Smooth muscle cell (in vitro differentiated cells): Measurements from ENCODE around the gene EIPR1. TPM values are rescaled to one million over a fixed set of nuclear protein-coding genes. Genes with fewer than 3 reads are reported as not detected.

ENCODE experiments used
- DNase-seq: peaks from one replicate; lab custom pipeline; 2025; ENCODE audit not compliant: unreplicated experiment; lab: John Stamatoyannopoulos, UW
- H2AFZ ChIP-seq: fragments of 200-600 bp; sonication (generic); 2 replicates; pipeline ENCODE4 v1.6.0; 2016; ENCODE audit warnings: antibody characterized with exemption, low read depth, mild to moderate bottlenecking
- H3F3A ChIP-seq: fragments of 200-600 bp; sonication (generic); 2 replicates; pipeline ENCODE4 v1.6.0; 2017; ENCODE audit warnings: antibody characterized with exemption, low read depth
- H3K27ac ChIP-seq: fragments of 200-600 bp; sonication (generic); 2 replicates; pipeline ENCODE4 v1.5.1; 2016; ENCODE audit warnings: low read depth, mild to moderate bottlenecking
- H3K27me3 ChIP-seq: fragments of 200-600 bp; sonication (generic); 2 replicates; pipeline ENCODE4 v1.6.1; 2016; ENCODE audit warnings: low read depth, mild to moderate bottlenecking
- H3K36me3 ChIP-seq: fragments of 200-600 bp; sonication (generic); 2 replicates; pipeline ENCODE4 v1.5.1; 2016; ENCODE audit warnings: low read depth
- H3K4me1 ChIP-seq: fragments of 200-600 bp; sonication (generic); 2 replicates; pipeline ENCODE4 v1.5.1; 2016; ENCODE audit warnings: low read depth
- H3K4me2 ChIP-seq: fragments of 200-600 bp; sonication (generic); 2 replicates; pipeline ENCODE4 v1.6.0; 2016; ENCODE audit warnings: mild to moderate bottlenecking
- H3K4me3 ChIP-seq: fragments of 200-600 bp; sonication (generic); 2 replicates; pipeline ENCODE4 v1.5.1; 2016; ENCODE audit warnings: mild to moderate bottlenecking
- H3K79me2 ChIP-seq: fragments of 200-600 bp; sonication (generic); 2 replicates; pipeline ENCODE4 v1.6.0; 2016; ENCODE audit warnings: low read depth, mild to moderate bottlenecking
- H3K9ac ChIP-seq: fragments of 200-600 bp; sonication (generic); 2 replicates; pipeline ENCODE4 v1.6.0; 2016; ENCODE audit warnings: low read depth
- H3K9me3 ChIP-seq: fragments of 200-600 bp; sonication (generic); replicated peaks from 2 replicates; pipeline ENCODE4 v1.5.1; 2016; ENCODE audit warnings: low read depth
- H4K20me1 ChIP-seq: fragments of 200-600 bp; sonication (generic); 2 replicates; pipeline ENCODE4 v1.6.0; 2016; ENCODE audit warnings: low read depth
- WGBS: methylation state at CpG from one replicate; pipeline ENCODE4 v1.1.7; 2016; ENCODE audit warnings: low lambda C conversion rate; 5-methylcytosine and 5-hydroxymethylcytosine counted together
- polyA plus RNA-seq: library from polyadenylated mRNA; unstranded; fragments of >200 nt; fragmentation: Nextera tagmentation; extraction: Ambion mirVana; gene quantifications from 2 replicates; pipeline ENCODE4 v1.2.1, GENCODE V29; 2016
- total RNA-seq: library from RNA; depleted of rRNA; stranded (reverse); fragments of >200 nt; gene quantifications from 2 replicates; pipeline ENCODE4 v1.2.3, GENCODE V29; 2014
- TF ChIP-seq, protein P1 (sequence below): fragments of 200-600 bp; sonication (generic); IDR thresholded peaks from 2 replicates; pipeline ENCODE4 v1.5.1; 2017; ENCODE audit warnings: borderline replicate concordance, mild to moderate bottlenecking, antibody characterized with exemption; ENCODE audit not compliant: insufficient read depth, poor library complexity, severe bottlenecking

EIPR1 gene
- total and polyA plus RNA-seq, 2 experiments from 2014 or later, result 18.5 to 23.1 TPM

DNA sequence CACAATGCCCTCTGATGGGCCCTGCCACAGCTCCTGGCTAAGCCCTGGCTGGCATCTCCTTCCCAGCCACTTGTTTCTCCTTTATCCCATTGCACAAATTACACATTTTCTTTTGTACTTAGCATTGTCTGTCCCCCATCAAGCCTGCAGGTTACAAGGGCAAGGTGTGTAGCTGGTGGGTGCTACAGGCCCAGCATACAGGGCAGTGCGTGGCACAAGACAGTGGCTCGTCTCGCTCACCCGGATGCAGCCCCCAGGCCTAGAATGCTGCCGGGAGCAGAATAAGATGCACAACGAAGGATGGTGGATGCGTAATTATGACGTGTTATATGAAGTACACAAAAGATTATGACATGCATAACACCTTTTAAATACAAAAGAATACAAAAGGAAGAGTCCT lies 87.6 kb downstream of the EIPR1 start:
- Histone ChIP-seq H3K4me2 (no peak overlapping the region), H3K27me3 (no peaks in the 10 kb centered on the region), H2AFZ (no peak overlapping the region), H3K79me2 (no peaks in the 10 kb centered on the region), H3K9ac (no peak overlapping the region), H4K20me1 (peaks cover 70% of the 10 kb centered on the region), H3K4me3 (no peak overlapping the region), H3K9me3 (no peaks in the 10 kb centered on the region), H3F3A (no peaks in the 10 kb centered on the region), H3K27ac (no peak overlapping the region), H3K36me3 (no peaks in the 10 kb centered on the region), H3K4me1 (no peaks in the 10 kb centered on the region)
- DNase-seq, result no peak
- 97% methylated on average over 8 of the region's 8 CpGs for WGBS
- TF ChIP-seq, protein P1, sequence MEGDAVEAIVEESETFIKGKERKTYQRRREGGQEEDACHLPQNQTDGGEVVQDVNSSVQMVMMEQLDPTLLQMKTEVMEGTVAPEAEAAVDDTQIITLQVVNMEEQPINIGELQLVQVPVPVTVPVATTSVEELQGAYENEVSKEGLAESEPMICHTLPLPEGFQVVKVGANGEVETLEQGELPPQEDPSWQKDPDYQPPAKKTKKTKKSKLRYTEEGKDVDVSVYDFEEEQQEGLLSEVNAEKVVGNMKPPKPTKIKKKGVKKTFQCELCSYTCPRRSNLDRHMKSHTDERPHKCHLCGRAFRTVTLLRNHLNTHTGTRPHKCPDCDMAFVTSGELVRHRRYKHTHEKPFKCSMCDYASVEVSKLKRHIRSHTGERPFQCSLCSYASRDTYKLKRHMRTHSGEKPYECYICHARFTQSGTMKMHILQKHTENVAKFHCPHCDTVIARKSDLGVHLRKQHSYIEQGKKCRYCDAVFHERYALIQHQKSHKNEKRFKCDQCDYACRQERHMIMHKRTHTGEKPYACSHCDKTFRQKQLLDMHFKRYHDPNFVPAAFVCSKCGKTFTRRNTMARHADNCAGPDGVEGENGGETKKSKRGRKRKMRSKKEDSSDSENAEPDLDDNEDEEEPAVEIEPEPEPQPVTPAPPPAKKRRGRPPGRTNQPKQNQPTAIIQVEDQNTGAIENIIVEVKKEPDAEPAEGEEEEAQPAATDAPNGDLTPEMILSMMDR, result no peak

DNA sequence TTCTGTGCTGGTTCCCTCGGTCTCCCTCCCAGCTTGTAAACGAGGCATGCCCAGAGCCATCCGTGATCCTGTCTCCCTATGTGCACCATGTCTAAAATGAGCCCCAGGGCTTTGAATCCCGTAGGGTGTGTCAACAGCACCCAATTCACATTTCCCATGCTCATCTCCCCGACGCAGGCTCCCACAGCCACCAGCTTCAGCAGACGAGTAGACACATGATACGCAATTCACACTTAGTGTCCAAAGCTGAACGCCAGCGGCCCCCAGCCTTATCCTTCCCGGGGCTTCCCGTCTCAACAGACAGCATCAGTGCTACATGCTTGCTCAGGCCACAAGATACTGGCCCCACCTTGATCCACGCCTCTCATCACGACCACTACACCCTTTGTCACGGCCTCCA lies 88.1 kb downstream of the EIPR1 start:
- H4K20me1 ChIP-seq, result peaks cover 70% of the 10 kb centered on the region
- 96% methylated on average over 15 of the region's 15 CpGs for WGBS

DNA sequence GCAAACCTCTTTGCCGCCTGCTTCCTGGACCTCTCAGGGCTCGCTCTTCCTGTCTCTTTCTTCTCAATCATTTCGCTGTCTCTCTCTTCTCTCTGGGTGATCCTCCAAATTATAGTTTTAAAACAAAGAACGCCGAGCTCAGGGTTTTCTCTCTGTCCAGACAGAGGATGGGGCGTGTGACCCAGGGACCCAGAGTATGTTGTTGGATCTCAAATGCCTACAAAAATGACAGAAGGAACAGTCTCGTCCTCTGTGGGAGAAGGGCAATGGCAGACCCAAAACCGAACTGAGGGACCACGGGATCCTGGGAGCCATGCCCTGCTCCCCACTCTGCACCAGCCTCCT lies 88.5 kb downstream of the EIPR1 start:
- H3F3A ChIP-seq, result no peaks in the 10 kb centered on the region
- TF ChIP-seq, protein P1, result no peak
- no peaks in the 10 kb centered on the region for H3K27me3 ChIP-seq
- H3K4me2 ChIP-seq, result no peak overlapping the region
- H3K9me3 ChIP-seq, result no peaks in the 10 kb centered on the region
- no peak overlapping the region for H3K4me3 ChIP-seq
- no peak overlapping the region for H3K9ac ChIP-seq
- no peak for DNase-seq
- no peaks in the 10 kb centered on the region for H3K79me2 ChIP-seq
- H4K20me1 ChIP-seq, result peaks cover 70% of the 10 kb centered on the region
- H3K4me1 ChIP-seq, result no peaks in the 10 kb centered on the region
- H3K36me3 ChIP-seq, result no peaks in the 10 kb centered on the region
- 93% methylated on average over 7 of the region's 9 CpGs for WGBS
- no peak overlapping the region for H2AFZ ChIP-seq
- no peak overlapping the region for H3K27ac ChIP-seq

More for the DNA sequence above, 88.1 kb downstream of the EIPR1 start:
- DNase-seq, result no peak
- Histone ChIP-seq H3K36me3 (no peaks in the 10 kb centered on the region), H3K79me2 (no peaks in the 10 kb centered on the region), H3K27ac (no peak overlapping the region), H3K9me3 (no peaks in the 10 kb centered on the region), H3K4me3 (no peak overlapping the region), H3K4me2 (no peak overlapping the region), H3K9ac (no peak overlapping the region), H3F3A (no peaks in the 10 kb centered on the region), H3K27me3 (no peaks in the 10 kb centered on the region), H3K4me1 (no peaks in the 10 kb centered on the region), H2AFZ (no peak overlapping the region)
- TF ChIP-seq, protein P1, result no peak

DNA sequence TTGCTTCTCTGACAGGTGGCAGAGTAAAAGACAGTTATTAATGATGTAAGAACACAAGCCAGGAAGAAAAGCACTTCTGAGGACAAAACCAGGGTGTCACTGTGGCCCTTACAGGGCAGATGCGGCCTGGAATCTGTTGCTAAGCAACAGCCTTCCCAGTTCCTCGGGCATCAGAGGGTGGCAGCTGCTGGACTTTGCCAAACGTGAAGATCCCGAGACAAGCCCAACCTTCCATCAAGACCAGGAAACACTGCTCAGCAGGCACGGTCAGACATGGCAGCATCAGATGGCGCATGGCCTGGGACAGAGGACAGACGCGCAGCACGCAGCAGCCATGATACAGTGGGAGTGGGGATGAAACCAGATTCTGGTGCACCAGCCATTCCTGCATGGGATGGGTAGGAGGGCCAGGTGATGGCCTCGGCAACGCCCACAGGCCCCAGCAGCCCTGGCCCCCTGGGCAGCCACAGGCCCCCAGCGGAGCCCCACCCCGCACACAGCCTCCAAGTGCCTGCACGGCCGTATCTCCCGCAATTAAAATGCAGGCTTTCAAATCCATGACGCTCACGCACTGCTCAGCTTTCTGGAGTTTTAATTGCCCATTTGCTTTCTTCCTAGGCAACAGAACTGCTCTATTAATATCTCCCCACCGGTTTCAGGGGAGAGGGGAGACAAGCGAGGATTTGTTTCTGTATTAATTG lies 89.0 kb downstream of the EIPR1 start:
- Histone ChIP-seq H3K4me3 (no peak overlapping the region), H3F3A (no peaks in the 10 kb centered on the region), H3K4me1 (no peaks in the 10 kb centered on the region), H3K27ac (no peak overlapping the region), H3K9me3 (no peaks in the 10 kb centered on the region), H4K20me1 (peaks cover 66% of the 10 kb centered on the region), H3K9ac (no peak overlapping the region), H2AFZ (no peak overlapping the region), H3K36me3 (no peaks in the 10 kb centered on the region), H3K79me2 (no peaks in the 10 kb centered on the region), H3K4me2 (no peak overlapping the region), H3K27me3 (no peaks in the 10 kb centered on the region)
- DNase-seq, result no peak
- TF ChIP-seq, protein P1, result no peak
- 95% methylated on average over 20 of the region's 20 CpGs for WGBS
